Measurements from ENCODE around the gene RREB1. TPM values are rescaled to one million over a fixed set of nuclear protein-coding genes. Genes with fewer than 3 reads are reported as not detected.

RREB1 gene
- total RNA-seq, 1 experiment from 2014 or later, result 30.7 TPM

DNA sequence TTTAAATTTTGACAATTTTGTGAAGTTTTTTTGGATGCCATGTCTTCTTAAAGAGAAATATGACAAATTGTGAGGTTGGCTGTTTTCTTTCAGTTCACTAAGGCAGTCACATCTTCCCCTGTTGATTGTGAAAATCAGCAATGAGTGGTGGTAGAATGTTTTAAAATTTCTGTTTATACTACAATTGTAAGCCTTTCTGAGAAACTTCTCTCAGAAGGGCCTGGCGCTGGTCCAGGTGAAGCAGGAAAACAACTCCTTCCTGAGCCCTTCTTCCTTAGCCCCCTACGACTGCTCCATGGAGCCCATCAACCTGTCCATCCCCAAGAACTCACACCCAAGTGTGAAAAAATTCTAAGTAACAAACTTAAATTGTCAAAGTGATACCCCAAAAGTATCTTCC lies 124.6 kb downstream of the RREB1 start:
- no peak for DNase-seq (ENCODE audit: low read depth, low spot score)
- Histone ChIP-seq H3K4me1 (ENCODE audit: control insufficient read depth, insufficient read depth, low read length) (no peaks in the 10 kb centered on the region), H3K27ac (ENCODE audit: low read length) (no peak overlapping the region), H3K9me3 (ENCODE audit: control insufficient read depth, insufficient read depth, low read depth, low read length) (no peaks in the 10 kb centered on the region), H3K27me3 (ENCODE audit: control insufficient read depth, insufficient read depth, low read length) (no peaks in the 10 kb centered on the region), H3K36me3 (ENCODE audit: control insufficient read depth, insufficient read depth, low read length) (peaks cover 7% of the 10 kb centered on the region; the same call in 1 of the 2 replicates), H3K4me3 (ENCODE audit: low read depth in 2 of 2, low read length in 2 of 2) (no peak overlapping the region)
- intact Hi-C loops (cut with micrococcal nuclease; ENCODE audit: unreplicated experiment), result no loop called here
- TF ChIP-seq REST (IDR thresholded peaks at IDR 0.05; ENCODE audit: insufficient read depth in 1 of 2, low read depth in 2 of 2, low read length in 1 of 2) (no peak), CTCF (IDR thresholded peaks at IDR 0.05) (no peak), TCF7L2 (IDR thresholded peaks at IDR 0.05; ENCODE audit: low read depth, low read length) (no peak), POLR2AphosphoS5 (IDR thresholded peaks at IDR 0.05; ENCODE audit: low read depth, low read length) (no peak), SIN3A (IDR thresholded peaks at IDR 0.05; ENCODE audit: borderline replicate concordance, insufficient read depth, low read depth, low read length) (no peak)
- ChIA-PET CTCF (no interaction called here), POLR2A (no interaction called here)
- ATAC-seq, result no peak
- in situ Hi-C loops (cut with HindIII; ENCODE audit: low pct_unique_long_range_greater_than_20kb, low sequenced_read_pairs), result no loop called here
- no TSS peak for BruUV-seq (replicated peaks)

DNA sequence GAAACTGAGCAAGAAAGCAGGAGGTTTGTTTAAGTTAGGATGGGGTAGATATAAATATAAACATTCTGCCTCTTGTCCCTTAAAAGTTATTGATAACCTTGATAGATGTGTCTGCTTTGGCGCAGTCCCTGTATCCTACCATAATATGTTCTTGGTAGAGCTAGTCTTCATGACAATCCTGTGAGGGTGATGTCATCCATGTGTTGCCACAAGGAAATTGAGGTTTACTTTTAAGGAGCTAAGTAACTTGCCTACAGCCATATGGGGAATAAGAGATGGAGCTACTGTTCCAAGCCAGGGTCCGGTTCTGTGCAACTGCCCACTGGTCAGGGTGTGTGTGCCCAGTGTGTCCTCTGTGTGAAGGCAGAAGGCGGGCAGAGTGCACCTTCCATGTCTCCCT lies 126.8 kb downstream of the RREB1 start:
- H3K9me3 ChIP-seq (ENCODE audit: control insufficient read depth, insufficient read depth, low read depth, low read length), result no peaks in the 10 kb centered on the region
- intact Hi-C loops (cut with micrococcal nuclease; ENCODE audit: unreplicated experiment) (no loop called here), in situ Hi-C loops (cut with HindIII; ENCODE audit: low pct_unique_long_range_greater_than_20kb, low sequenced_read_pairs) (no loop called here)
- no peak overlapping the region for H3K27ac ChIP-seq (ENCODE audit: low read length)
- CTCF ChIA-PET, result no interaction called here
- TF ChIP-seq POLR2AphosphoS5 (IDR thresholded peaks at IDR 0.05; ENCODE audit: low read depth, low read length) (no peak), REST (IDR thresholded peaks at IDR 0.05; ENCODE audit: insufficient read depth in 1 of 2, low read depth in 2 of 2, low read length in 1 of 2) (no peak), SIN3A (IDR thresholded peaks at IDR 0.05; ENCODE audit: borderline replicate concordance, insufficient read depth, low read depth, low read length) (no peak), TCF7L2 (IDR thresholded peaks at IDR 0.05; ENCODE audit: low read depth, low read length) (no peak), CTCF (IDR thresholded peaks at IDR 0.05) (no peak)
- no peaks in the 10 kb centered on the region for H3K4me1 ChIP-seq (ENCODE audit: control insufficient read depth, insufficient read depth, low read length)
- no peak for DNase-seq (ENCODE audit: low read depth, low spot score)
- H3K27me3 ChIP-seq (ENCODE audit: control insufficient read depth, insufficient read depth, low read length), result no peaks in the 10 kb centered on the region
- peaks cover 7% of the 10 kb centered on the region; the same call in 1 of the 2 replicates for H3K36me3 ChIP-seq (ENCODE audit: control insufficient read depth, insufficient read depth, low read length)
- POLR2A ChIA-PET, result no interaction called here
- BruUV-seq (replicated peaks), result no TSS peak
- ATAC-seq, result no peak
- H3K4me3 ChIP-seq (ENCODE audit: low read depth in 2 of 2, low read length in 2 of 2), result no peak overlapping the region
